GM21423 (cell line): ENCODE data around the gene OXER1.

Experiments
- ATAC-seq: cut with Tn5 transposase; IDR thresholded peaks from one replicate; pipeline ENCODE4 v1.9.1; 2021; ENCODE audit warnings: mild to moderate bottlenecking, moderate library complexity; ENCODE audit not compliant: unreplicated experiment

The OXER1 gene

GRCh38 chr2:42713920-42714319, 50.0 kb downstream of the OXER1 start:
- no peak for ATAC-seq

- ATAC-seq: no peak
Measured at GRCh38 chr2:42712934-42713333, 51.0 kb downstream of the OXER1 start.
